Progenitor cell of endocrine pancreas (in vitro differentiated cells): ENCODE measurements around the gene HCCS. TPM values are rescaled to one million over a fixed set of nuclear protein-coding genes. Genes with fewer than 3 reads are reported as not detected.

Experiments used
- DNase-seq: peaks from one replicate; pipeline ENCODE4 v3.0.0; 2021; ENCODE audit warnings: low spot score; ENCODE audit not compliant: unreplicated experiment
- H3K27ac Mint-ChIP-seq: 2 replicates; pipeline ENCODE4 v1.8.0; 2021; ENCODE audit warnings: mild to moderate bottlenecking, moderate library complexity, mixed read lengths
- H3K27me3 Mint-ChIP-seq: 2 replicates; pipeline ENCODE4 v1.8.0; 2021; ENCODE audit warnings: mixed read lengths
- H3K36me3 Mint-ChIP-seq: 2 replicates; pipeline ENCODE4 v1.8.0; 2022; ENCODE audit warnings: mixed read lengths; ENCODE audit not compliant: insufficient read depth
- H3K4me1 Mint-ChIP-seq: 2 replicates; pipeline ENCODE4 v1.8.0; 2021; ENCODE audit warnings: low read depth, mixed read lengths
- H3K4me3 Mint-ChIP-seq: 2 replicates; pipeline ENCODE4 v1.8.0; 2021; ENCODE audit warnings: low read depth, mild to moderate bottlenecking, moderate library complexity, mixed read lengths
- H3K9me3 Mint-ChIP-seq: 2 replicates; pipeline ENCODE4 v1.8.0; 2021; ENCODE audit warnings: low read depth, mixed read lengths
- total RNA-seq: library from RNA; stranded (reverse); gene quantifications from 2 replicates; pipeline ENCODE4 v1.2.1, GENCODE V29; 2021
- TF ChIP-seq, protein P1 (sequence below): fragments of 200-600 bp; sonication (generic); IDR thresholded peaks from one replicate; pipeline ENCODE4 v1.5.0; 2021; ENCODE audit warnings: antibody characterized with exemption, mild to moderate bottlenecking; ENCODE audit not compliant: unreplicated experiment

The HCCS gene
- total RNA-seq, 1 donor from 2014 or later = 20.9 TPM

DNA sequence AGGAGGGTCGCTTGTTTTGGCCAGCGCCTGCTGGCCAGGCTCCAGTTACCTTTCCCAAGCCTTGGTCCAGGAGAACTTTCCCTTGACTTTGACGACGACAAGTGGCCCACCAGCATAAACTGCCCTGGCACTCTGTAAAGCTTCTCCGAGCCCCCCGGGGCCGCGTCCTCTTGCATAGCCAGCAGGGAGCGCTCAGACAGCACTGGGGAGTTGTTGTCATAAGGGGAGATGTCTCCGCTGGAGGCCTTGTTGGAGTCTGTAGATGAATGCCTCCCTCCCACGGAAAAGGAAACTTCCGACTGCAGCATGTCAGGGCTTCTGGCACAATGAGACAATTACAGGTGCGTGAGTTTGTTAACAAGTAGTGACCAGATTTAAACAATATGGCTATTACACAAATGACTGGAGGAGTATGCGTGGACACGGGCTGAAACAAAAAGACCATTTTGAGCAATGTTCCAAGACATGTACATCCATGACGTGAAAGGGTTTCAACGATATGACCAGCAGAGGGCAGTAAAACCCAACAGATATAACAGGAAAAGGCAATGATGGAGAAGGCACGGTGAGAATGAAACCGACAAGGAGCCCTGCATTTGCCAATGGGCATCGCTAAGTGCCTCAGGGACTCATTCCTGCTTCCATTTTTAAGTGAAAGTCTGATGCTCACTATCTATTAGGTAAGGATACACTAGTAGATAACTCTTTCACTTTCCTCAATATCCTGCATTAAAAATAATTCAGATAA is 33.0 kb downstream of the HCCS start:
- Mint-ChIP-seq H3K9me3 (peaks cover 7% of the 10 kb centered on the region), H3K4me3 (no peak overlapping the region), H3K27me3 (no peaks in the 10 kb centered on the region), H3K27ac (no peak overlapping the region), H3K36me3 (no peaks in the 10 kb centered on the region), H3K4me1 (no peaks in the 10 kb centered on the region)
- TF ChIP-seq, protein P1, sequence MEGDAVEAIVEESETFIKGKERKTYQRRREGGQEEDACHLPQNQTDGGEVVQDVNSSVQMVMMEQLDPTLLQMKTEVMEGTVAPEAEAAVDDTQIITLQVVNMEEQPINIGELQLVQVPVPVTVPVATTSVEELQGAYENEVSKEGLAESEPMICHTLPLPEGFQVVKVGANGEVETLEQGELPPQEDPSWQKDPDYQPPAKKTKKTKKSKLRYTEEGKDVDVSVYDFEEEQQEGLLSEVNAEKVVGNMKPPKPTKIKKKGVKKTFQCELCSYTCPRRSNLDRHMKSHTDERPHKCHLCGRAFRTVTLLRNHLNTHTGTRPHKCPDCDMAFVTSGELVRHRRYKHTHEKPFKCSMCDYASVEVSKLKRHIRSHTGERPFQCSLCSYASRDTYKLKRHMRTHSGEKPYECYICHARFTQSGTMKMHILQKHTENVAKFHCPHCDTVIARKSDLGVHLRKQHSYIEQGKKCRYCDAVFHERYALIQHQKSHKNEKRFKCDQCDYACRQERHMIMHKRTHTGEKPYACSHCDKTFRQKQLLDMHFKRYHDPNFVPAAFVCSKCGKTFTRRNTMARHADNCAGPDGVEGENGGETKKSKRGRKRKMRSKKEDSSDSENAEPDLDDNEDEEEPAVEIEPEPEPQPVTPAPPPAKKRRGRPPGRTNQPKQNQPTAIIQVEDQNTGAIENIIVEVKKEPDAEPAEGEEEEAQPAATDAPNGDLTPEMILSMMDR = peak; percentile 62
- peak; percentile 17 for DNase-seq

DNA sequence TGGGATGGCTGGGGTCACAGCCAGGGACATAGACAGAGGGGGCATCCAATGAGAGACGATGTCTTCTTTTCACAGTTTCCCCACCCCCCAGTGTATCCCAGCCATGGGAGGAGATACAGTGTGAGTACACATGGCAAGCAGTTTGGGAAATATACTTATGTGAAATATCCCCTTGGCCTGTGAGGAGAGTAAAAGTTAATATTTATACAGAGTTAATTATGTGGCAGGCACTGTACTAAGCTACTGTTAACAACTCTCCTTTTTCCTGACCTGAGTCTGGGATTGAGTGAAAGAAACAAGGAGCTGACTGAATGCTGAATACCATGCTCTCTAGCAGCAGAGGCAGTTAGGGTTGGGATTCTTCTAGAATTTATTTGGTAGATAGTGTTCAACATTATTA is 35.3 kb downstream of the HCCS start:
- no peaks in the 10 kb centered on the region for H3K27me3 Mint-ChIP-seq
- no peak for DNase-seq
- peaks cover 8% of the 10 kb centered on the region for H3K9me3 Mint-ChIP-seq
- no peaks in the 10 kb centered on the region for H3K4me1 Mint-ChIP-seq
- TF ChIP-seq, protein P1 = no peak
- no peaks in the 10 kb centered on the region for H3K36me3 Mint-ChIP-seq
- no peak overlapping the region for H3K4me3 Mint-ChIP-seq
- H3K27ac Mint-ChIP-seq = no peak overlapping the region

DNA sequence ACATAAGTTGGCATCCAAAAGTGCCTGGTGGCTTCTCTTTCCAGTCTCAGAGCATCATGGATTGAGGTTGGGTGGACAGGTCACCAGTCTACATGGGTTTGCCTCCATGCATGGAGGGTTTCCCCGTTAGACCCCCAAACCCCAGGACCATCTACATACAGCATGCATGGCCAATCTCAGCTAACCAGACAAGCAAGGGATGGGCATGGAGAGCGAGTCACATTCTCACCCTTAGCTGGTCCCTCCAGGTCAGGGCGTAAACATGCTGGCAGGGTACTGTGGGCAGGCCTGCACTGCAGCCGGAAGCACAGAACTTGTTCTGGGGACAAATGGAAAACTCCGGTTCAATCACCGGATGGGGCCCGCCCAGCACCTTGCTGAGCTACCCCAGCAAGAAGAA is 37.3 kb downstream of the HCCS start:
- no peak overlapping the region for H3K4me3 Mint-ChIP-seq
- peaks cover 1% of the 10 kb centered on the region for H3K4me1 Mint-ChIP-seq
- H3K9me3 Mint-ChIP-seq = peaks cover 7% of the 10 kb centered on the region
- H3K36me3 Mint-ChIP-seq = no peaks in the 10 kb centered on the region
- TF ChIP-seq, protein P1 = no peak
- H3K27me3 Mint-ChIP-seq = no peaks in the 10 kb centered on the region
- no peak overlapping the region for H3K27ac Mint-ChIP-seq
- no peak for DNase-seq

DNA sequence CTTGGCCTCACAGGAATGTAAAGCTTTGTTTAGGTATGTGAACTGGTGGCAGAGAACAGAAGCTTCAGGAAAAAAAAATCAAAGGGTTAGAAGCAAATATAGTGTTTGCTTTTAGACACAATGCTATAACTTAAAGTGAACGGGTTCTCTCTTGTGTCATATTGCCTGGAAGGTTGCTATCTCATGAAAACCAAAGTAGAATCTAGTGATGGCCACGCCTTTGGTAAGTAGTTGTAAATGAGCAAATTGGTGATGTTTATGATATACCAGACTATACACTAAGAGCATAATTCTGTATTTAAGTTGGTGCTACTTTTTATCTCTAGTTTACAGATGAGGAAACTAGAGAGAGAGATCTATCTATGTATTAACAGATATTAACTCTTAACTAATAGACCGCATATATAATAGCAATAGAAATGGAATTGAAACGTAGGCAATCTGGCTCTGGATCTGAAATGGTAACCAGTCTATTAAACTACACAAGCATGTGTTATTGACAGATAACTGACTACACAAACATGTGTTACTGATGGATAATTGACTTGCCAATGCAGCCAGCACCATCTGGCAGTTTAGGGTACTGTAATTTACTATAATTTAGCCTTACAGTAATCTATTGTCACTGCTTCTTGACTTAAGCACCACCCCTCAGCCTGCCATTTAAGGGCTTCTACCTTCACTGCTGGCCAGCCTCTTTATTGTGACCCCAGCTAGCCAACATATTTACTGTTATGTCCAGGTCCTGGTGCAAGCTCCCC is 40.8 kb downstream of the HCCS start:
- H3K4me1 Mint-ChIP-seq = peaks cover 1% of the 10 kb centered on the region
- H3K27ac Mint-ChIP-seq = no peak overlapping the region
- no peaks in the 10 kb centered on the region for H3K36me3 Mint-ChIP-seq
- no peak overlapping the region for H3K4me3 Mint-ChIP-seq
- H3K27me3 Mint-ChIP-seq = no peaks in the 10 kb centered on the region
- TF ChIP-seq, protein P1 = no peak
- peaks cover 11% of the 10 kb centered on the region for H3K9me3 Mint-ChIP-seq
- no peak for DNase-seq

DNA sequence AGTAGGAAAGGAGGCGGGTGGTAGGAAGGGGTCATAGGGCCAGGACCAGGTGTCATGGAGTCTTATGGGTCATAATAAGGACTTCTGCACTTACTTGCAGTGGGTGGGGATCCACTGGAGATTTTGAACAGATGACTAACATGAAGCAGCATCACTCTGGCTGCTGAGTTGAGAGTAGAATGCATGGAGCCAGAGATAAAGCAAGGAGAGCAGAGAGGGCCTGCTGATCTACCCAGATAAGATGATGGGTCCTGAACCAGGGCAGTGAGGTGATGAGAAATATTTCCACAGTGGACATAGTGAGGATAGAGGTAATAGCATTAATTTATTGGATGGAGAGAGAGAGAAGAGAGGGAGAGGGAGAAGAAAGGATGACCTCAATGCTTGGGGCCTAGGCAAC is 48.0 kb downstream of the HCCS start:
- no peak overlapping the region for H3K27ac Mint-ChIP-seq
- DNase-seq = no peak
- no peaks in the 10 kb centered on the region for H3K36me3 Mint-ChIP-seq
- H3K4me3 Mint-ChIP-seq = no peak overlapping the region
- TF ChIP-seq, protein P1 = no peak
- peaks cover 10% of the 10 kb centered on the region for H3K9me3 Mint-ChIP-seq
- H3K4me1 Mint-ChIP-seq = no peaks in the 10 kb centered on the region
- no peaks in the 10 kb centered on the region for H3K27me3 Mint-ChIP-seq
